HEK293 (cell line): ENCODE results near the gene HTR3B.

Source experiments
- ZNF112 ChIP-seq: fragments of 450-650 bp; formaldehyde crosslinking; IDR thresholded peaks from 2 replicates; pipeline ENCODE4 v1.5.0; 2017; ENCODE audit warnings: missing biosample characterization, missing genetic modification characterization
- ZNF202 ChIP-seq: fragments of 450-650 bp; formaldehyde crosslinking; IDR thresholded peaks from 2 replicates; pipeline ENCODE4 v1.5.1; 2016; ENCODE audit warnings: missing biosample characterization, missing genetic modification characterization, borderline replicate concordance
- ZNF211 ChIP-seq: fragments of 450-650 bp; formaldehyde crosslinking; IDR thresholded peaks from 2 replicates; pipeline ENCODE4 v1.5.1; 2016; ENCODE audit warnings: low read depth, missing biosample characterization, missing genetic modification characterization
- ZNF585B ChIP-seq: fragments of 450-650 bp; formaldehyde crosslinking; IDR thresholded peaks from 2 replicates; pipeline ENCODE4 v1.5.1; 2016; ENCODE audit warnings: missing biosample characterization, missing genetic modification characterization

HTR3B gene

GRCh38 chr11:113994077-113994954 is 89.7 kb downstream of the HTR3B start (continued):
- no peak for TF ChIP-seq ZNF202 (tag by site-specific recombination)
- TF ChIP-seq ZNF211 (tag by site-specific recombination), result no peak
- no peak for TF ChIP-seq ZNF112 (tag by site-specific recombination)
- no peak for TF ChIP-seq ZNF585B (tag by site-specific recombination)
